ENCODE results near the gene RHBDD3.

DNA sequence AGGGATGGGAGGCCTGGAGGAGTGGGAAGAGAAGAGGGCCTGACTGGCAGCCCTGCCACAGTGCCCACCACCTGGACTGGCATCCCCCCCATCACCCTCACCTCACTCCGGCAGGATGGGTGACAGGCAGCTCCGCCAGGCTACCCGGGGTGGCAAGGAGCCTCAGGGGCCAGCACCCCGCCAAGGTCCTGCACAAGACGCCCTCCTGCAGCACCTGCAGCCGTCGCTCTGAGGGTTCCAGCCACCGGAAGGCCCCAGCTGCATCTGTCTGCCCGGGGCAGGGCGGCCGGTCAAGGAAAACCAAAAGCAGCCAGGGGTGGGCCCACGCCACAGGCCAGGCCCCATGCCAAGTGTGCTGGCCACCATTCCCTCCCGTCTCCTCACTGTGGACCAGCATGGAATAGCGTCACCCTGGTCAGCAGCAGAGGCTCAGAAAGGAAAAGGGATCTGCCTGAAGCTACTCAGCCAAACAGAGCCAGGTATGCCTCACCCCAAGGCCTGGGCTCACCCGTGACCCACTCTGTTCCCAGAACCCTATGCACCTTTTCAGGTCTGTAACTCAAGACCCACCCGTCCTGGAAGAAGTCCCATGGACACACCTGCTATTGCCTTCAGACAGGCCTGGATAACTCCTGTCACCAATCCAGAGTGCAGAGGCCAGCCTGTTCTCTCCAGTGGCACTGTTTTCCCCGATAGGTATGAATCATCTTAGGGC is 7.0 kb downstream of the RHBDD3 start:
- TF ChIP-seq, protein P1, sequence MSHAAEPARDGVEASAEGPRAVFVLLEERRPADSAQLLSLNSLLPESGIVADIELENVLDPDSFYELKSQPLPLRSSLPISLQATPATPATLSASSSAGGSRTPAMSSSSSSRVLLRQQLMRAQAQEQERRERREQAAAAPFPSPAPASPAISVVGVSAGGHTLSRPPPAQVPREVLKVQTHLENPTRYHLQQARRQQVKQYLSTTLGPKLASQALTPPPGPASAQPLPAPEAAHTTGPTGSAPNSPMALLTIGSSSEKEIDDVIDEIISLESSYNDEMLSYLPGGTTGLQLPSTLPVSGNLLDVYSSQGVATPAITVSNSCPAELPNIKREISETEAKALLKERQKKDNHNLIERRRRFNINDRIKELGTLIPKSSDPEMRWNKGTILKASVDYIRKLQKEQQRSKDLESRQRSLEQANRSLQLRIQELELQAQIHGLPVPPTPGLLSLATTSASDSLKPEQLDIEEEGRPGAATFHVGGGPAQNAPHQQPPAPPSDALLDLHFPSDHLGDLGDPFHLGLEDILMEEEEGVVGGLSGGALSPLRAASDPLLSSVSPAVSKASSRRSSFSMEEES (CRISPR knock-in tag; IDR thresholded peaks at IDR 0.05): no peak
- TF ChIP-seq EZH2 (IDR thresholded peaks at IDR 0.05; ENCODE audit: borderline replicate concordance, low read depth, low read length) (no peak), POLR2A (conservative IDR thresholded peaks at IDR 0.05) (no peak; the same call in 1 of the 2 replicates)
- TF ChIP-seq, protein P2, sequence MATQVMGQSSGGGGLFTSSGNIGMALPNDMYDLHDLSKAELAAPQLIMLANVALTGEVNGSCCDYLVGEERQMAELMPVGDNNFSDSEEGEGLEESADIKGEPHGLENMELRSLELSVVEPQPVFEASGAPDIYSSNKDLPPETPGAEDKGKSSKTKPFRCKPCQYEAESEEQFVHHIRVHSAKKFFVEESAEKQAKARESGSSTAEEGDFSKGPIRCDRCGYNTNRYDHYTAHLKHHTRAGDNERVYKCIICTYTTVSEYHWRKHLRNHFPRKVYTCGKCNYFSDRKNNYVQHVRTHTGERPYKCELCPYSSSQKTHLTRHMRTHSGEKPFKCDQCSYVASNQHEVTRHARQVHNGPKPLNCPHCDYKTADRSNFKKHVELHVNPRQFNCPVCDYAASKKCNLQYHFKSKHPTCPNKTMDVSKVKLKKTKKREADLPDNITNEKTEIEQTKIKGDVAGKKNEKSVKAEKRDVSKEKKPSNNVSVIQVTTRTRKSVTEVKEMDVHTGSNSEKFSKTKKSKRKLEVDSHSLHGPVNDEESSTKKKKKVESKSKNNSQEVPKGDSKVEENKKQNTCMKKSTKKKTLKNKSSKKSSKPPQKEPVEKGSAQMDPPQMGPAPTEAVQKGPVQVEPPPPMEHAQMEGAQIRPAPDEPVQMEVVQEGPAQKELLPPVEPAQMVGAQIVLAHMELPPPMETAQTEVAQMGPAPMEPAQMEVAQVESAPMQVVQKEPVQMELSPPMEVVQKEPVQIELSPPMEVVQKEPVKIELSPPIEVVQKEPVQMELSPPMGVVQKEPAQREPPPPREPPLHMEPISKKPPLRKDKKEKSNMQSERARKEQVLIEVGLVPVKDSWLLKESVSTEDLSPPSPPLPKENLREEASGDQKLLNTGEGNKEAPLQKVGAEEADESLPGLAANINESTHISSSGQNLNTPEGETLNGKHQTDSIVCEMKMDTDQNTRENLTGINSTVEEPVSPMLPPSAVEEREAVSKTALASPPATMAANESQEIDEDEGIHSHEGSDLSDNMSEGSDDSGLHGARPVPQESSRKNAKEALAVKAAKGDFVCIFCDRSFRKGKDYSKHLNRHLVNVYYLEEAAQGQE (IDR thresholded peaks at IDR 0.05; ENCODE audit: borderline replicate concordance): no peak
- TF ChIP-seq, protein P2 (CRISPR knock-in tag; IDR thresholded peaks at IDR 0.05; ENCODE audit: low read depth): no peak
- TF ChIP-seq, protein P3, sequence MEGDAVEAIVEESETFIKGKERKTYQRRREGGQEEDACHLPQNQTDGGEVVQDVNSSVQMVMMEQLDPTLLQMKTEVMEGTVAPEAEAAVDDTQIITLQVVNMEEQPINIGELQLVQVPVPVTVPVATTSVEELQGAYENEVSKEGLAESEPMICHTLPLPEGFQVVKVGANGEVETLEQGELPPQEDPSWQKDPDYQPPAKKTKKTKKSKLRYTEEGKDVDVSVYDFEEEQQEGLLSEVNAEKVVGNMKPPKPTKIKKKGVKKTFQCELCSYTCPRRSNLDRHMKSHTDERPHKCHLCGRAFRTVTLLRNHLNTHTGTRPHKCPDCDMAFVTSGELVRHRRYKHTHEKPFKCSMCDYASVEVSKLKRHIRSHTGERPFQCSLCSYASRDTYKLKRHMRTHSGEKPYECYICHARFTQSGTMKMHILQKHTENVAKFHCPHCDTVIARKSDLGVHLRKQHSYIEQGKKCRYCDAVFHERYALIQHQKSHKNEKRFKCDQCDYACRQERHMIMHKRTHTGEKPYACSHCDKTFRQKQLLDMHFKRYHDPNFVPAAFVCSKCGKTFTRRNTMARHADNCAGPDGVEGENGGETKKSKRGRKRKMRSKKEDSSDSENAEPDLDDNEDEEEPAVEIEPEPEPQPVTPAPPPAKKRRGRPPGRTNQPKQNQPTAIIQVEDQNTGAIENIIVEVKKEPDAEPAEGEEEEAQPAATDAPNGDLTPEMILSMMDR (IDR thresholded peaks at IDR 0.05 in 2 of 3, conservative IDR thresholded peaks at IDR 0.05 in 1 of 3; ENCODE audit: insufficient read depth in 2 of 3, low read depth in 1 of 3, low read length in 3 of 3): no peak

Data from K562 (cell line).